ACHN (cell line): ENCODE results near the gene LATS1.
"Not testable (repeated sequence)": the region's sequence is repeated elsewhere in the genome, so short reads cannot be mapped to it uniquely, and the experiment has no call there.

ENCODE experiments used
- DNase-seq: peaks from one replicate; pipeline ENCODE4 v3.0.0-alpha.2; 2015
- in situ Hi-C: cut with HindIII; loops from 2 replicates; pipeline ENCODE4 v1.10.0; 2017; ENCODE audit warnings: low sequenced_read_pairs, low pct_ligation_motif_present, low pct_unique_long_range_greater_than_20kb

Gene LATS1

GRCh38 chr6:149717588-149718458, at the start of gene LATS1:
LATS1 (minus strand) TSS chr6:149718101; CDS start chr6:149702126, 15,975 bp downstream.
- in situ Hi-C loops: no loop called here
- DNase-seq: peak; percentile 77

- in situ Hi-C loops: no loop called here
- no peak for DNase-seq
These were observed 48.4 kb upstream of the LATS1 start for GRCh38 chr6:149766156-149766769.

DNA sequence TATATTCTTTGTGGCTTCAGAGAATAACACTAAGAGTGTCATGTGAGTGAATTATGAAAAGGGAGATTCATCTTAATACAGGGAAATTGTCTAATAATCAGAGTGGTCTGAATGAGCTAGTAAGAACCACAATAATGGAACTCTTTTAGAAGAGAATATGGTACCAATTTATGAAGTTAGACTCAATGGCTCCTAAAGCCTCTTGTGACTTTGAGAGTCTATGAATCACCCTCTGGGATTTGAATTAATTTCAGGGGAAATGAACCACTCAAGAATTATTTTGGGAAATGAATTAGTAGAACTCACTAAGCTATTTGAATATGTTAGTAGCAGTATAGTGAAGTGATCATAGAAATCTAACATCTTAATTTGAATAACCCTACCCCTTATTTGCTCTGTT, 46.0 kb upstream of the LATS1 start:
- no peak for DNase-seq
- in situ Hi-C loops: no loop called here

GRCh38 chr6:149761438-149761837, 43.5 kb upstream of the LATS1 start:
- in situ Hi-C loops: no loop called here
- DNase-seq: no peak

DNA sequence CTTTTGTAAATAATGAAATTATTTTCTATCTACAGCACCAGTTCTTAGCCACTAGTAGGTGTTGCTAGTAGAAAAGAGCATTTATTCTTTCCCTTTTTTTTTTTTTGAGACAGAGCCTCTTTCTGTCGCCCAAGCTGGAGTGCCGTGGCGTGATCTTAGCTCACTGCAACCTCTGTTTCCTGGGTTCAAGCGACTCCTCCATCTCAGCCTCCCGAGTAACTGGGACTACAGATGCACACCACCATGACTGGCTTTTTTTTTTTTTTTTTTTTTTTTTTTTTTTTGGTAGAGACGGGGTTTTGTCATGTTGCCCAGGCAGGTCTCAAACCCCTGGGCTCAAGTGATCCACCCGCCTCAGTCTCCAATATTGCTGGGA, 38.3 kb upstream of the LATS1 start:
- no peak for DNase-seq
- in situ Hi-C loops: no loop called here

DNA sequence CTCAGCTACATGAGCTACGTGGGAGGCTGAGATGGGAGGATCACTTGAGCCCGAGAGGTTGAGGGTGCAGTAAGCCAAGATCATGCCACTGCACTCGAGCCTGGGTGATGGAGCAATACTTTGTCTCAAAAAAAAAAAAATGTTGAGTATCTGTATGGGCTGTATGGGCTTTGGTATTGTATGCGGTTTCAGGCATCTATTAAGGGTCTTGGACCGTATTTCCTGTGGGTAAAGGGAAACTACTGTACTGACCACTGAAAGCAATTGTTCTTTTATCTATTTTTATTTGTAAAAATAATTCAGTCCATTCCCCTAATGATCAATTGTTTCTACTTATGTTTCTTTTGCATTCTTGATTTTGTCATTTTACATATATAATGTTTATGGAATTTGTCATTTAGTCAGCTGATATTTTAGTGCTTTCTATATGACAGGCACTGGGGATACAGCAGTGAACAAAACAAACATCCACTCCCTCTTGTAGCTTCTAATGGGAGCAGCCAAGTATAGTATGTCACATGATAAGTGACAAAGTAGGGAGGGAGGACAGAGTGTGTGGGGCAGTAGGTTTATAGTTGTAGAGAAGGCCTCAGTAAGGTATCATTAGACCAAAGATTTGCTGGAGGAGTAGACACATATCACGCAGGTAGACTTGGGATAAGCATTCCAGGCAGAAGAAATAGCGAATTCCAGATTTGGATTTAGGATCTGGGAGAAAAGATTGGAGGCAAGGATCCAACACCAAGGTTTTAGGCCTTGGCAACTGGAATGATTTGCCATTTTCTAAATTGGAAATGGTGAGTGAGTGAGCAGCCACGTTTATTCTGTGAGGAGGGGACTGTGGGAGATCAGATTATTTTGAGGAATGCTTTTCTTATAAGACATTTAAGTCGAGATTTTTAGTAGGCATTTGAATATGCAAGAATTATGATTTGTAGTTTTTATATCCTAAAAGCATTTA, 37.7 kb upstream of the LATS1 start:
- in situ Hi-C loops: no loop called here
- DNase-seq: no peak

GRCh38 chr6:149754548-149754947, 36.6 kb upstream of the LATS1 start:
- DNase-seq: no peak
- in situ Hi-C loops: no loop called here

GRCh38 chr6:149753374-149753637, 35.4 kb upstream of the LATS1 start:
- in situ Hi-C loops, DNase-seq: not testable (repeated sequence)

- no peak for DNase-seq
- in situ Hi-C loops: no loop called here
These were observed 34.9 kb upstream of the LATS1 start for GRCh38 chr6:149752600-149753373.

GRCh38 chr6:149751920-149752319, 34.0 kb upstream of the LATS1 start:
- DNase-seq, in situ Hi-C loops: not testable (repeated sequence)

DNA sequence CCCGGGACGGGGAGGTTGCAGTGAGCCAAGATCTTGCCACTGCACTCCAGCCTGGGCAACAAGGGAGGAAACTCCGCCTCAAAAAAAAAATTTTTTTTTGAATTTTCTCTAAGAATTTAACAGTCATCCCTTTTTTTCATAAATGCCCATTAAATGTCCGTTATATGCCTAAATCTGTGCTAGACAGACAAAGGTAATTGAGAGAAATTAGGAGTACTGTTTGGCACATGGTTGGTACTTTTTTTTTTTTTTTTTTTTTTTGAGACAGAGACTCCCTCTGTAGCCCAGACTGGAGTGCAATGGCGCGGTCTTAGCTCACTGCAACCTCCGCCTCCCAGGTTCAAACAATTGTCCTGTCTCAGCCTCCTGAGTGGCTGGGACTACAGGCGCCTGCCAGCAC, 33.3 kb upstream of the LATS1 start:
- in situ Hi-C loops: no loop called here

GRCh38 chr6:149750136-149750609, 32.3 kb upstream of the LATS1 start:
- peak; percentile 48 for DNase-seq

More for the DNA sequence above, 33.3 kb upstream of the LATS1 start:
- no peak for DNase-seq

GRCh38 chr6:149749594-149750135, 31.8 kb upstream of the LATS1 start, which contains the start of gene PCMT1:
PCMT1 (plus strand) TSS chr6:149749741; CDS start chr6:149749902, 161 bp downstream.
- in situ Hi-C loops: no loop called here
- DNase-seq: peak; percentile 90

More at GRCh38 chr6:149750136-149750609, 32.3 kb upstream of the LATS1 start:
- in situ Hi-C loops: no loop called here

DNA sequence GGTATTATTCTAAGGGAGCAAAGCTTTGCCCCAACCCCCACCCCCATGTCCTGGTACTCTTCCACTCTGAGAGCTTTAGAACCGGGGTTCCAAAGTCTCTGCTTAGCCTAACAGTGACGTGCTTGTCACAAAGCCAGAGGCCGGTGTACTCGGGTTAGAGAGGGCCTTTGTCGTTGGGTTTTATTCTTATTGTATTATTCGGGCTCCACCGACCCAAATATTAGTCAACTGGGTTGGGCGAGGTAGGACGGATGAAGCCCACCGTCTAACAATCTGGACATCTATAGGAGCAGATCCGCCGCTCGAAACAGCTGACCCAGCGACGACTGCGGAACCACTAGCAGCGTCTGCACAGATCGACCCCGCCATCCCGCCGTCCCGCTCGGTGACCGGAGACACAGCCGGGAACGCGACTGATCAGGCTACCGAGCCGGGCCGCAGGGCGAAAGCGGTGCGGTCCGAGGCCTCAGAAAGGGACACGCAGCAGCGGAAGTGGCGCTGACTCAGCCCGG, 31.2 kb upstream of the LATS1 start:
- DNase-seq, in situ Hi-C loops: not testable (repeated sequence)

GRCh38 chr6:149746147-149746946, 28.4 kb upstream of the LATS1 start, which contains the start of gene NUP43:
NUP43 (minus strand) TSS chr6:149746529; CDS start chr6:149746495, 34 bp downstream.
- peak; percentile 92 for DNase-seq
- in situ Hi-C loops: no loop called here

- in situ Hi-C loops, DNase-seq: not testable (repeated sequence)
These were observed 27.4 kb upstream of the LATS1 start for GRCh38 chr6:149745252-149745651.

DNA sequence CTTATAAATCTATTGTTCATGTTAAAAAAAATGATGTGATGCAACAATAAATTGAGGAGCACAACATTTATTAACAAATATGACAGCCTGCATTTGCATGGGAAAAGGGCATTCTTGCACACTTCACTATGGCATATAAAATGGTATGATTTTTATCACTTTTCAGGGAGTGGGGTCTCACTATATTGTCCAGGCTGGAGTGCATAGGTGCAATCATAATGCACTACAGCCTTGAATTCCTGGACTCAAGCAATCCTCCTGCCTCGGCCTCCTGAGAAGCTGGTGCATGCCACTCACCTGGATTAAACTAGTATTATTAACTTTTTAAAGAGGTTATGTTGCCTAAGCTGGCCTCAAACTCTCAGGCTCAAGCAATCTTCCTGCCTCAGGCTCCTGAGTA, 17.0 kb upstream of the LATS1 start:
- DNase-seq: no peak

More for the DNA sequence above, 17.0 kb upstream of the LATS1 start:
- in situ Hi-C loops: no loop called here
